HepG2 (cell line): ENCODE measurements around the gene UPF3A. TPM values are rescaled to one million over a fixed set of nuclear protein-coding genes. Genes with fewer than 3 reads are reported as not detected.

Experiments used
- CHD2 ChIP-seq: IDR thresholded peaks from 2 replicates; pipeline ENCODE4 v1.6.1; 2011; ENCODE audit warnings: low read depth, low read length, improper control_type of control experiment
- HOXA9 ChIP-seq: sonication (generic); formaldehyde crosslinking; IDR thresholded peaks from 2 replicates; pipeline ENCODE4 v1.8.1; 2022; ENCODE audit warnings: missing genetic modification reagents, mild to moderate bottlenecking, moderate library complexity, borderline replicate concordance
- JUND ChIP-seq: sonication (generic); formaldehyde crosslinking; IDR thresholded peaks from 2 replicates; pipeline ENCODE4 v1.8.0; 2022; ENCODE audit warnings: mild to moderate bottlenecking, missing genetic modification reagents
- KDM5A ChIP-seq: fragments of 200-600 bp; sonication (generic); IDR thresholded peaks from 2 replicates; pipeline ENCODE4 v1.7.0; 2018; ENCODE audit warnings: antibody characterized with exemption, mild to moderate bottlenecking, low read length, borderline replicate concordance
- MAFG ChIP-seq: sonication (generic); formaldehyde crosslinking; IDR thresholded peaks from 2 replicates; pipeline ENCODE4 v1.5.1; 2020; ENCODE audit warnings: mild to moderate bottlenecking, missing genetic modification reagents
- MED13 ChIP-seq: sonication (generic); formaldehyde crosslinking; IDR thresholded peaks from 2 replicates; pipeline ENCODE4 v1.5.0; 2020; ENCODE audit warnings: missing genetic modification reagents
- MTF2 ChIP-seq: sonication (generic); formaldehyde crosslinking; IDR thresholded peaks from 2 replicates; pipeline ENCODE4 v1.5.0; 2020; ENCODE audit warnings: missing genetic modification reagents, borderline replicate concordance
- PHB2 ChIP-seq: fragments of 450-650 bp; IDR thresholded peaks from 2 replicates; pipeline ENCODE4 v1.6.1; 2018; ENCODE audit not compliant: partially characterized antibody
- RBM39 ChIP-seq: fragments of 200-400 bp; formaldehyde crosslinking; IDR thresholded peaks from one replicate; pipeline ENCODE4 v1.6.1; 2018; ENCODE audit warnings: antibody characterized with exemption, mild to moderate bottlenecking, low read depth, low read length; ENCODE audit not compliant: poor library complexity, severe bottlenecking
- SATB2 ChIP-seq: sonication (generic); formaldehyde crosslinking; IDR thresholded peaks from 2 replicates; pipeline ENCODE4 v1.5.0; 2020; ENCODE audit warnings: missing genetic modification reagents
- TBL1XR1 ChIP-seq: fragments of 150-350 bp; IDR thresholded peaks from 2 replicates; pipeline ENCODE4 v1.6.1; 2014; ENCODE audit warnings: borderline replicate concordance, low read length; ENCODE audit not compliant: partially characterized antibody
- ZBTB34 ChIP-seq: sonication (generic); formaldehyde crosslinking; IDR thresholded peaks from 2 replicates; pipeline ENCODE4 v1.8.0; 2022; ENCODE audit warnings: mild to moderate bottlenecking, missing genetic modification reagents
- ZBTB7B ChIP-seq: sonication (generic); formaldehyde crosslinking; IDR thresholded peaks from 2 replicates; pipeline ENCODE4 v1.4.0; 2020; ENCODE audit warnings: missing genetic modification reagents
- ZFP1 ChIP-seq: IDR thresholded peaks from 2 replicates; pipeline ENCODE4 v1.6.1; 2016
- ZFP37 ChIP-seq: sonication (generic); formaldehyde crosslinking; IDR thresholded peaks from 2 replicates; pipeline ENCODE4 v1.4.0; 2020; ENCODE audit warnings: missing genetic modification reagents, borderline replicate concordance
- ZNF333 ChIP-seq: sonication (generic); formaldehyde crosslinking; IDR thresholded peaks from 2 replicates; pipeline ENCODE4 v1.4.0; 2020; ENCODE audit warnings: mild to moderate bottlenecking, missing genetic modification reagents, borderline replicate concordance
- ZNF569 ChIP-seq: sonication (generic); formaldehyde crosslinking; IDR thresholded peaks from 2 replicates; pipeline ENCODE4 v1.5.0; 2020; ENCODE audit warnings: mild to moderate bottlenecking, missing genetic modification reagents, moderate library complexity, borderline replicate concordance
- ZNF790 ChIP-seq: sonication (generic); formaldehyde crosslinking; IDR thresholded peaks from 2 replicates; pipeline ENCODE4 v1.8.0; 2022; ENCODE audit warnings: missing genetic modification reagents, mild to moderate bottlenecking, borderline replicate concordance
- polyA plus RNA-seq, 8 experiments: library from polyadenylated mRNA; depleted of rRNA in 3 of 8; stranded (reverse) in 7 of 8; unstranded in 1 of 8; fragments of >200 nt; fragmentation: Illumina TruSeq in 4 of 8; extraction: Trizol in 4 of 8; gene quantifications; 2 replicates each; pipeline versions ENCODE4 v1.2.1 to v1.2.3, GENCODE V29; 2011 to 2016; ENCODE audit warnings: low read depth in 4 of 8, missing spikeins in 1 of 8, mixed read lengths in 1 of 8; ENCODE audit not compliant: insufficient read depth in 1 of 8
- total RNA-seq, 5 experiments: library from RNA; depleted of rRNA; stranded (reverse); fragments of >200 nt; fragmentation: Illumina TruSeq; extraction: Trizol; gene quantifications; 2 replicates each; pipeline ENCODE4 v1.2.3, GENCODE V29; 2016; ENCODE audit warnings: low read depth in 1 of 5
- TF ChIP-seq, protein P1 (sequence below): sonication (generic); formaldehyde crosslinking; conservative IDR thresholded peaks from 2 replicates; pipeline ENCODE4 v1.4.0; 2020; ENCODE audit warnings: missing genetic modification reagents
- TF ChIP-seq, protein P2 (sequence below): sonication (generic); formaldehyde crosslinking; IDR thresholded peaks from 2 replicates; pipeline ENCODE4 v1.4.0; 2020; ENCODE audit warnings: missing genetic modification reagents
- TF ChIP-seq, protein P3 (sequence below): sonication (generic); formaldehyde crosslinking; IDR thresholded peaks from 2 replicates; pipeline ENCODE4 v1.5.1; 2020; ENCODE audit warnings: missing genetic modification reagents, mild to moderate bottlenecking, borderline replicate concordance

The UPF3A gene
- total and polyA plus RNA-seq, 2 of the 13 experiments (the other 11 are each of a cell fraction or from before 2014, with no cell fraction given): 60.2 to 63.8 TPM

DNA sequence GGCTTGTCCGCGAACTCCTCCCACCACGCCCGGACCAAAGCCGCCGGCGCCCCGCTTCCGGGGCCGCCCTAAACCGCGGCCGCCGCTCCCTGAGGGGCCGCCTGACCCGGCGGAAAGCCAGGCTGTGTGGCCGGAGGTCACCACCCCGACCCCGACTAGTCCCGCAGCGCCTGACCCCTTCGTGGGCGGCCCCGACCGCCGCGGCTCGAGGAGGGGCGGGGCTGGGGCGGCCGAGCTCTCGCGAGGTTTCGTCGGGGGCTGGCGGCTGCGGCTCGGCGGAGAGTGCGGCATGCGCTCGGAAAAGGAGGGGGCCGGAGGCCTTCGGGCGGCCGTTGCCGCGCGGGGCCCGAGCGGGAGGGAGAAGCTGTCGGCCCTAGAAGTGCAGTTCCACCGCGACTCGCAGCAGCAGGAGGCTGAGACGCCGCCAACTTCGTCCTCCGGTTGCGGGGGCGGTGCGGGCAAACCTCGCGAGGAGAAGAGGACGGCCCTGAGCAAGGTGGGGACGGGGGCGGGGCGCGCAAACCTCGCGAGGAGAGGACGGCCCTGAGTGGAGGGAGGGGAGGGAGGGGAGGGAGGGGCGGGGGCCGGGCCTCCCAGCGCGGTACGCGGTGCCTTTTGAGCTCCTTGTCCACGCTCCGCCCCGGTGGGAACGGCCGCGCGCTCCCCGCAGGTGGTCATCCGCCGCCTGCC is at the start of gene UPF3A (continued):
- TF ChIP-seq, protein P1, sequence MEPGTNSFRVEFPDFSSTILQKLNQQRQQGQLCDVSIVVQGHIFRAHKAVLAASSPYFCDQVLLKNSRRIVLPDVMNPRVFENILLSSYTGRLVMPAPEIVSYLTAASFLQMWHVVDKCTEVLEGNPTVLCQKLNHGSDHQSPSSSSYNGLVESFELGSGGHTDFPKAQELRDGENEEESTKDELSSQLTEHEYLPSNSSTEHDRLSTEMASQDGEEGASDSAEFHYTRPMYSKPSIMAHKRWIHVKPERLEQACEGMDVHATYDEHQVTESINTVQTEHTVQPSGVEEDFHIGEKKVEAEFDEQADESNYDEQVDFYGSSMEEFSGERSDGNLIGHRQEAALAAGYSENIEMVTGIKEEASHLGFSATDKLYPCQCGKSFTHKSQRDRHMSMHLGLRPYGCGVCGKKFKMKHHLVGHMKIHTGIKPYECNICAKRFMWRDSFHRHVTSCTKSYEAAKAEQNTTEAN: no peak; the same call in 1 of the 2 replicates
- no peak for TF ChIP-seq ZNF333 (CRISPR knock-in tag)
- no peak; the same call in 1 of the 2 replicates for TF ChIP-seq ZBTB34 (CRISPR knock-in tag)
- TF ChIP-seq JUND (CRISPR knock-in tag): no peak; the same call in 1 of the 2 replicates
- 0 out of 2 replicates have a peak, but pooled peaks have one; percentile 48 for TF ChIP-seq ZNF569 (CRISPR knock-in tag)
- TF ChIP-seq ZNF790: peak; percentile 37; the same call in 1 of the 2 replicates
- TF ChIP-seq MAFG: no peak
- TF ChIP-seq SATB2 (CRISPR knock-in tag): no peak
- TF ChIP-seq TBL1XR1: no peak
- TF ChIP-seq, protein P2, sequence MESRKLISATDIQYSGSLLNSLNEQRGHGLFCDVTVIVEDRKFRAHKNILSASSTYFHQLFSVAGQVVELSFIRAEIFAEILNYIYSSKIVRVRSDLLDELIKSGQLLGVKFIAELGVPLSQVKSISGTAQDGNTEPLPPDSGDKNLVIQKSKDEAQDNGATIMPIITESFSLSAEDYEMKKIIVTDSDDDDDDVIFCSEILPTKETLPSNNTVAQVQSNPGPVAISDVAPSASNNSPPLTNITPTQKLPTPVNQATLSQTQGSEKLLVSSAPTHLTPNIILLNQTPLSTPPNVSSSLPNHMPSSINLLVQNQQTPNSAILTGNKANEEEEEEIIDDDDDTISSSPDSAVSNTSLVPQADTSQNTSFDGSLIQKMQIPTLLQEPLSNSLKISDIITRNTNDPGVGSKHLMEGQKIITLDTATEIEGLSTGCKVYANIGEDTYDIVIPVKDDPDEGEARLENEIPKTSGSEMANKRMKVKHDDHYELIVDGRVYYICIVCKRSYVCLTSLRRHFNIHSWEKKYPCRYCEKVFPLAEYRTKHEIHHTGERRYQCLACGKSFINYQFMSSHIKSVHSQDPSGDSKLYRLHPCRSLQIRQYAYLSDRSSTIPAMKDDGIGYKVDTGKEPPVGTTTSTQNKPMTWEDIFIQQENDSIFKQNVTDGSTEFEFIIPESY: no peak
- TF ChIP-seq, protein P3, sequence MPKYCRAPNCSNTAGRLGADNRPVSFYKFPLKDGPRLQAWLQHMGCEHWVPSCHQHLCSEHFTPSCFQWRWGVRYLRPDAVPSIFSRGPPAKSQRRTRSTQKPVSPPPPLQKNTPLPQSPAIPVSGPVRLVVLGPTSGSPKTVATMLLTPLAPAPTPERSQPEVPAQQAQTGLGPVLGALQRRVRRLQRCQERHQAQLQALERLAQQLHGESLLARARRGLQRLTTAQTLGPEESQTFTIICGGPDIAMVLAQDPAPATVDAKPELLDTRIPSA (CRISPR knock-in tag): peak; percentile 32; the same call in 1 of the 2 replicates
- no peak for TF ChIP-seq MED13 (CRISPR knock-in tag)
- peak; percentile 57; the same call in 1 of the 2 replicates for TF ChIP-seq HOXA9 (CRISPR knock-in tag)
- TF ChIP-seq MTF2: peak; percentile 74; the same call in 1 of the 2 replicates
- TF ChIP-seq RBM39: no peak
- TF ChIP-seq CHD2: peak; percentile 90
- no peak for TF ChIP-seq PHB2
- TF ChIP-seq KDM5A: peak; percentile 76; the same call in 1 of the 2 replicates
- TF ChIP-seq ZFP1 (CRISPR knock-in tag): peak; percentile 81; the same call in 1 of the 2 replicates
- TF ChIP-seq ZBTB7B: peak; percentile 67; the same call in 1 of the 2 replicates
- TF ChIP-seq ZFP37 (CRISPR knock-in tag): no peak
